ENCODE measurements around the gene ARMCX6. TPM values are rescaled to one million over a fixed set of nuclear protein-coding genes. Genes with fewer than 3 reads are reported as not detected.

Gene ARMCX6
- total and polyA plus RNA-seq, 2 of the 13 experiments (the other 11 are each of a cell fraction or from before 2014, with no cell fraction given) = 19.4 to 23.3 TPM

DNA sequence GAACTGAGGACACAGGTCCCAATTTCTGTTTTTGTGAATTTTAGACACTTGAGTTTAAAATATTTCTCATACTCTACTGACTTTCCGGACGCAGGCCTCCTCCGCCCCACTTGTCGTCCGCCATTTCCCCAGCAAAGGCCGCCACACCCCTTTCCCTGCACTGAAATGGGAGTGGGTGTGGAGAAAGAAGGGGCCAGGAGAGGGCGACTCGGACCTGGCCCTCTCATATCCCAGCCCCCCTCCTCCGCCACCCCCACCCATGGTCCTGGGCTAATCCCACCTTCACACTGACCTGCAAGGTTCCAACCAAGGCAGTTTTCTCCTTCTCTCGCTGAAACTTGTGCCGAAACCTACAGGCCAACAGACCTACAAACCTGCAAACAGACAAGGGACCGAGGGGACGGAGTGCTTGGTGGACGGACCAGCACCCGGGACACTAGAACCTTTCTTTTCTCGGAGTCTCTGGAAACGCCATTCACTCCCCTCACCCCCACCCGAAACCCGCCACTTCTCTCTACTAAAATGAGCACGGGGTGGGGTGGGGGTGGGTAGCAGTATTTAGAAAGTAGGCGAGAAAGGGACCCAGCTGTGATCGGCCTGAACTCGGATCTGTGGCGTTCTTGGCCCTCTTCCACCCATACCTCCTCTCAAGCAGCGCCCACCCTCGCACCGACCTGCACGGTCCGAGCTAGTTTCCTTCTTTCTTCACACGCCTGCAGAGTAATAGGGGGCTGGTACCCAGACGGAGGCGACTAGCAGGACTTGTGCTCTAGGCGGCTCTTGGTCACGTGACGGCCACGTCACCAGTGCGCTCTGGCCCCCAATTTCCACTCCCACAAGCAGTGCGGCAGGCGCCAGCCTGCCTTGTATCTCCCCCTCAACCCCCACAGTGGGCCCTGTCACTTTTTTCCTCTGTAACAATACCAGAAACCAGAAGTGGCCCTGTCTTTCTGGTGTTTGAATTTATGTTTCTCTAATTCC, at the start of gene ARMCX6 (continued):
- TF ChIP-seq, protein P1, sequence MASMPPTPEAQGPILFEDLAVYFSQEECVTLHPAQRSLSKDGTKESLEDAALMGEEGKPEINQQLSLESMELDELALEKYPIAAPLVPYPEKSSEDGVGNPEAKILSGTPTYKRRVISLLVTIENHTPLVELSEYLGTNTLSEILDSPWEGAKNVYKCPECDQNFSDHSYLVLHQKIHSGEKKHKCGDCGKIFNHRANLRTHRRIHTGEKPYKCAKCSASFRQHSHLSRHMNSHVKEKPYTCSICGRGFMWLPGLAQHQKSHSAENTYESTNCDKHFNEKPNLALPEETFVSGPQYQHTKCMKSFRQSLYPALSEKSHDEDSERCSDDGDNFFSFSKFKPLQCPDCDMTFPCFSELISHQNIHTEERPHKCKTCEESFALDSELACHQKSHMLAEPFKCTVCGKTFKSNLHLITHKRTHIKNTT (CRISPR knock-in tag; IDR thresholded peaks at IDR 0.05) = no peak
- TF ChIP-seq MATR3 (CRISPR knock-in tag; IDR thresholded peaks at IDR 0.05) (no peak), RCOR2 (CRISPR knock-in tag; IDR thresholded peaks at IDR 0.05) (no peak), ZNF276 (CRISPR knock-in tag; IDR thresholded peaks at IDR 0.05; ENCODE audit: low read depth) (no peak), KAT2B (IDR thresholded peaks at IDR 0.05; ENCODE audit: borderline replicate concordance, low read depth, low read length) (no peak), CTCF (CRISPR knock-in tag; IDR thresholded peaks at IDR 0.05) (peak; percentile 72), STAG1 (CRISPR knock-in tag; IDR thresholded peaks at IDR 0.05) (peak; percentile 23; the same call in 1 of the 2 replicates), ZMYM4 (CRISPR knock-in tag; IDR thresholded peaks at IDR 0.05) (no peak)
- TF ChIP-seq, protein P2, sequence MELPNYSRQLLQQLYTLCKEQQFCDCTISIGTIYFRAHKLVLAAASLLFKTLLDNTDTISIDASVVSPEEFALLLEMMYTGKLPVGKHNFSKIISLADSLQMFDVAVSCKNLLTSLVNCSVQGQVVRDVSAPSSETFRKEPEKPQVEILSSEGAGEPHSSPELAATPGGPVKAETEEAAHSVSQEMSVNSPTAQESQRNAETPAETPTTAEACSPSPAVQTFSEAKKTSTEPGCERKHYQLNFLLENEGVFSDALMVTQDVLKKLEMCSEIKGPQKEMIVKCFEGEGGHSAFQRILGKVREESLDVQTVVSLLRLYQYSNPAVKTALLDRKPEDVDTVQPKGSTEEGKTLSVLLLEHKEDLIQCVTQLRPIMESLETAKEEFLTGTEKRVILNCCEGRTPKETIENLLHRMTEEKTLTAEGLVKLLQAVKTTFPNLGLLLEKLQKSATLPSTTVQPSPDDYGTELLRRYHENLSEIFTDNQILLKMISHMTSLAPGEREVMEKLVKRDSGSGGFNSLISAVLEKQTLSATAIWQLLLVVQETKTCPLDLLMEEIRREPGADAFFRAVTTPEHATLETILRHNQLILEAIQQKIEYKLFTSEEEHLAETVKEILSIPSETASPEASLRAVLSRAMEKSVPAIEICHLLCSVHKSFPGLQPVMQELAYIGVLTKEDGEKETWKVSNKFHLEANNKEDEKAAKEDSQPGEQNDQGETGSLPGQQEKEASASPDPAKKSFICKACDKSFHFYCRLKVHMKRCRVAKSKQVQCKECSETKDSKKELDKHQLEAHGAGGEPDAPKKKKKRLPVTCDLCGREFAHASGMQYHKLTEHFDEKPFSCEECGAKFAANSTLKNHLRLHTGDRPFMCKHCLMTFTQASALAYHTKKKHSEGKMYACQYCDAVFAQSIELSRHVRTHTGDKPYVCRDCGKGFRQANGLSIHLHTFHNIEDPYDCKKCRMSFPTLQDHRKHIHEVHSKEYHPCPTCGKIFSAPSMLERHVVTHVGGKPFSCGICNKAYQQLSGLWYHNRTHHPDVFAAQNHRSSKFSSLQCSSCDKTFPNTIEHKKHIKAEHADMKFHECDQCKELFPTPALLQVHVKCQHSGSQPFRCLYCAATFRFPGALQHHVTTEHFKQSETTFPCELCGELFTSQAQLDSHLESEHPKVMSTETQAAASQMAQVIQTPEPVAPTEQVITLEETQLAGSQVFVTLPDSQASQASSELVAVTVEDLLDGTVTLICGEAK (IDR thresholded peaks at IDR 0.05) = no peak
- TF ChIP-seq, protein P2 (CRISPR knock-in tag; IDR thresholded peaks at IDR 0.05) = no peak
- TF ChIP-seq, protein P3, sequence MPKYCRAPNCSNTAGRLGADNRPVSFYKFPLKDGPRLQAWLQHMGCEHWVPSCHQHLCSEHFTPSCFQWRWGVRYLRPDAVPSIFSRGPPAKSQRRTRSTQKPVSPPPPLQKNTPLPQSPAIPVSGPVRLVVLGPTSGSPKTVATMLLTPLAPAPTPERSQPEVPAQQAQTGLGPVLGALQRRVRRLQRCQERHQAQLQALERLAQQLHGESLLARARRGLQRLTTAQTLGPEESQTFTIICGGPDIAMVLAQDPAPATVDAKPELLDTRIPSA (CRISPR knock-in tag; IDR thresholded peaks at IDR 0.05; ENCODE audit: borderline replicate concordance) = no peak
- TF ChIP-seq, protein P4, sequence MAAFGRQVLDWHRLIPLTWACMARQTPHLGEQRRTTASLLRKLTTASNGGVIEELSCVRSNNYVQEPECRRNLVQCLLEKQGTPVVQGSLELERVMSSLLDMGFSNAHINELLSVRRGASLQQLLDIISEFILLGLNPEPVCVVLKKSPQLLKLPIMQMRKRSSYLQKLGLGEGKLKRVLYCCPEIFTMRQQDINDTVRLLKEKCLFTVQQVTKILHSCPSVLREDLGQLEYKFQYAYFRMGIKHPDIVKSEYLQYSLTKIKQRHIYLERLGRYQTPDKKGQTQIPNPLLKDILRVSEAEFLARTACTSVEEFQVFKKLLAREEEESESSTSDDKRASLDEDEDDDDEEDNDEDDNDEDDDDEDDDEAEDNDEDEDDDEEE (CRISPR knock-in tag; IDR thresholded peaks at IDR 0.05) = no peak
